Gastroesophageal sphincter (tissue), 3 donors: ENCODE data around the gene FAM171A1.

Experiments used
- CTCF ChIP-seq, 4 experiments: fragments of 200-600 bp in 2 of 4; fragments of 450-650 bp in 2 of 4; sonication (generic) in 1 of 4; IDR thresholded peaks; one replicate each; pipeline ENCODE4 v1.5.1; 2017 to 2019; ENCODE audit warnings: antibody characterized with exemption in 4 of 4, mild to moderate bottlenecking in 2 of 4, moderate library complexity in 2 of 4
- POLR2A ChIP-seq, 2 donors: fragments of 450-650 bp; IDR thresholded peaks; one replicate each; pipeline ENCODE4 v1.6.1; 2017; ENCODE audit warnings: antibody characterized with exemption in 2 of 2, mild to moderate bottlenecking in 2 of 2, moderate library complexity in 1 of 2

GRCh38 chr10:15363031-15363430 lies 8.1 kb downstream of the FAM171A1 start:
- TF ChIP-seq CTCF (IDR thresholded peaks at IDR 0.05), result no peak
- no peak for TF ChIP-seq POLR2A (IDR thresholded peaks at IDR 0.05)
